ENCODE results near the gene ZNF771. TPM values are rescaled to one million over a fixed set of nuclear protein-coding genes. Genes with fewer than 3 reads are reported as not detected.

ZNF771 gene
- polyA plus RNA-seq, 1 donor (not counting 4 experiments of a cell fraction or from before 2014, with no cell fraction given): 4.0 TPM

DNA sequence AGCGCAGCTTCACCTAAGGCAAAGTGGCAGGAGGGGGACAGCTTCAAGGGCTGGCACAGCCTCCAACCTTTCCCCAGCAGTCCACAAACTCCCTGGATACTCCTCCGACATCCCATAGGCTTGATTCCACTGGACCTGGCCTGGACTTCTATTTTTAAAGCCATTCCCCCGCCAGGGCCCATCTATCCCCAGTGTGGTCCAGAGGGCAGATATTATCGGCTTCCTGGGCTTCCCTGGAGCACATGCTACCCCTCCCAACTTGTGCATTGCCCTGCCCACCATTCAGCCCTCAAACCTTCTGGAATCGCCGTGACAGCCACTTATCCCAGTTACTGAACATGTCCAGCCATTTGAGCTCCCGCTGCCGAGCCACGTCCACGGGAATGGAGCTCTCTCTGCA, 42.2 kb upstream of the ZNF771 start:
- Histone ChIP-seq H3K9me1 (ENCODE audit: control insufficient read depth, extremely low read depth, insufficient read depth, low read length) (peaks cover 3% of the 10 kb centered on the region), H3K4me1 (ENCODE audit: control insufficient read depth, extremely low read depth, insufficient read depth, low read length) (peaks cover 18% of the 10 kb centered on the region), H3K79me2 (ENCODE audit: control insufficient read depth, insufficient read depth, low read length) (peaks cover 86% of the 10 kb centered on the region), H4K20me1 (ENCODE audit: control insufficient read depth, extremely low read depth, insufficient read depth, low read length) (peaks cover 12% of the 10 kb centered on the region), H2AFZ (ENCODE audit: control insufficient read depth, low read length) (no peak overlapping the region), H3K27me3 (ENCODE audit: control insufficient read depth, extremely low read depth, insufficient read depth, low read length) (no peaks in the 10 kb centered on the region), H3K9ac (ENCODE audit: control insufficient read depth, extremely low read depth, insufficient read depth, low read length) (no peak overlapping the region), H3K4me3 (ENCODE audit: control insufficient read depth in 2 of 3, extremely low read depth in 1 of 3, insufficient read depth in 2 of 3, low read depth in 1 of 3, low read length in 3 of 3) (no peak overlapping the region), H3K9me3 (ENCODE audit: control insufficient read depth, low read depth, low read length) (no peaks in the 10 kb centered on the region), H3K4me2 (ENCODE audit: control insufficient read depth, extremely low read depth, insufficient read depth, low read depth, low read length) (no peak overlapping the region), H3K27ac (ENCODE audit: control insufficient read depth, insufficient read depth, low read length) (no peak overlapping the region), H3K36me3 (ENCODE audit: control insufficient read depth in 2 of 2, extremely low read depth in 1 of 2, insufficient read depth in 2 of 2, low read length in 2 of 2) (peaks cover 13 to 33% of the 10 kb centered on the region in 2 experiments)
- dilution Hi-C loops (cut with MboI; ENCODE audit: extremely low pct_ligation_motif_present, low sequenced_read_pairs): no loop called here
- FAIRE-seq (no peak), DNase-seq (ENCODE audit: low read depth, low spot score) (no peak)
- no peak for TF ChIP-seq EZH2 (IDR thresholded peaks at IDR 0.05; ENCODE audit: low read length)
- TF ChIP-seq, protein P1, sequence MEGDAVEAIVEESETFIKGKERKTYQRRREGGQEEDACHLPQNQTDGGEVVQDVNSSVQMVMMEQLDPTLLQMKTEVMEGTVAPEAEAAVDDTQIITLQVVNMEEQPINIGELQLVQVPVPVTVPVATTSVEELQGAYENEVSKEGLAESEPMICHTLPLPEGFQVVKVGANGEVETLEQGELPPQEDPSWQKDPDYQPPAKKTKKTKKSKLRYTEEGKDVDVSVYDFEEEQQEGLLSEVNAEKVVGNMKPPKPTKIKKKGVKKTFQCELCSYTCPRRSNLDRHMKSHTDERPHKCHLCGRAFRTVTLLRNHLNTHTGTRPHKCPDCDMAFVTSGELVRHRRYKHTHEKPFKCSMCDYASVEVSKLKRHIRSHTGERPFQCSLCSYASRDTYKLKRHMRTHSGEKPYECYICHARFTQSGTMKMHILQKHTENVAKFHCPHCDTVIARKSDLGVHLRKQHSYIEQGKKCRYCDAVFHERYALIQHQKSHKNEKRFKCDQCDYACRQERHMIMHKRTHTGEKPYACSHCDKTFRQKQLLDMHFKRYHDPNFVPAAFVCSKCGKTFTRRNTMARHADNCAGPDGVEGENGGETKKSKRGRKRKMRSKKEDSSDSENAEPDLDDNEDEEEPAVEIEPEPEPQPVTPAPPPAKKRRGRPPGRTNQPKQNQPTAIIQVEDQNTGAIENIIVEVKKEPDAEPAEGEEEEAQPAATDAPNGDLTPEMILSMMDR (optimal IDR thresholded peaks at IDR 0.05 in 1 of 3, IDR thresholded peaks at IDR 0.05 in 1 of 3, conservative IDR thresholded peaks at IDR 0.05 in 1 of 3; ENCODE audit: extremely low read depth in 1 of 3, insufficient read depth in 2 of 3, low read length in 3 of 3): no peak

DNA sequence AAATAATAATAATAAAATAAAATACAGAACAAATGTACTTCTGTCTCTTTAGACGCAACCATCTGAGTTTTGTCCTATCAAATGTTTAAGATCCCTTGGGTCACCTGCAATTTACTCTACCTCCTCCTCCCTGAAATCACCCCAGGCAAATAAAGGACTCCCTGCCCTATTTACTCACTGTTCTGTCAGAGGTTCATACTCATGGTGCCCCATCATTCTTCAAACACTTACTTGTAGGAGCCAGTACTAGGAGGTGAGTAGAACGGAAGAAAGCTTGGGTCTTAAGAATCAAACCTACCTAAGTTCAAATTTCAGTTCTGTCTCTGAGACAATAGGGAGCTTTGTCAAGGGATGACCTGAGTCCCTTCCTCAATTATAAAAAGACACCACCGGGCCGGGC, 40.9 kb upstream of the ZNF771 start:
- no peak for TF ChIP-seq EZH2 (IDR thresholded peaks at IDR 0.05; ENCODE audit: low read length)
- TF ChIP-seq, protein P1 (optimal IDR thresholded peaks at IDR 0.05 in 1 of 3, IDR thresholded peaks at IDR 0.05 in 1 of 3, conservative IDR thresholded peaks at IDR 0.05 in 1 of 3; ENCODE audit: extremely low read depth in 1 of 3, insufficient read depth in 2 of 3, low read length in 3 of 3): no peak
- Histone ChIP-seq H3K4me2 (ENCODE audit: control insufficient read depth, extremely low read depth, insufficient read depth, low read depth, low read length) (peak overlapping the region; percentile 32), H3K9me3 (ENCODE audit: control insufficient read depth, low read depth, low read length) (no peaks in the 10 kb centered on the region), H3K79me2 (ENCODE audit: control insufficient read depth, insufficient read depth, low read length) (peaks cover 77% of the 10 kb centered on the region), H3K27me3 (ENCODE audit: control insufficient read depth, extremely low read depth, insufficient read depth, low read length) (no peaks in the 10 kb centered on the region), H2AFZ (ENCODE audit: control insufficient read depth, low read length) (no peak overlapping the region), H3K9ac (ENCODE audit: control insufficient read depth, extremely low read depth, insufficient read depth, low read length) (no peak overlapping the region), H3K4me1 (ENCODE audit: control insufficient read depth, extremely low read depth, insufficient read depth, low read length) (peaks cover 24% of the 10 kb centered on the region), H3K4me3 (ENCODE audit: control insufficient read depth in 2 of 3, extremely low read depth in 1 of 3, insufficient read depth in 2 of 3, low read depth in 1 of 3, low read length in 3 of 3) (no peak overlapping the region), H4K20me1 (ENCODE audit: control insufficient read depth, extremely low read depth, insufficient read depth, low read length) (peaks cover 12% of the 10 kb centered on the region), H3K36me3 (ENCODE audit: control insufficient read depth in 2 of 2, extremely low read depth in 1 of 2, insufficient read depth in 2 of 2, low read length in 2 of 2) (peaks cover 10 to 33% of the 10 kb centered on the region in 2 experiments), H3K9me1 (ENCODE audit: control insufficient read depth, extremely low read depth, insufficient read depth, low read length) (peaks cover 3% of the 10 kb centered on the region), H3K27ac (ENCODE audit: control insufficient read depth, insufficient read depth, low read length) (no peak overlapping the region)
- no peak for FAIRE-seq
- dilution Hi-C loops (cut with MboI; ENCODE audit: extremely low pct_ligation_motif_present, low sequenced_read_pairs): no loop called here
- DNase-seq (ENCODE audit: low read depth, low spot score): no peak
